Measurements from ENCODE around the gene LSM14A. TPM values are rescaled to one million over a fixed set of nuclear protein-coding genes. Genes with fewer than 3 reads are reported as not detected.

The LSM14A gene
- total and polyA plus RNA-seq, 4 donors: 12.6 to 133 (median 48.0) TPM

- Histone ChIP-seq H3K27me3 (ENCODE audit: control insufficient read depth in 4 of 4, insufficient read depth in 4 of 4, low read length in 3 of 4) (no peaks in the 10 kb centered on the region), H3K4me3 (ENCODE audit: low read depth in 1 of 3, low read length in 3 of 3) (no peak overlapping the region), H3K4me1 (ENCODE audit: control insufficient read depth in 4 of 4, insufficient read depth in 4 of 4, low read length in 3 of 4) (no peaks in the 10 kb centered on the region), H3K9me3 (ENCODE audit: control insufficient read depth in 4 of 4, low read length in 3 of 4) (no peaks in the 10 kb centered on the region), H3K9ac (ENCODE audit: low read depth in 1 of 2, low read length in 2 of 2) (no peak overlapping the region), H3K27ac (ENCODE audit: low read depth in 1 of 2, low read length in 2 of 2) (no peak overlapping the region), H3K36me3 (ENCODE audit: control insufficient read depth in 4 of 4, insufficient read depth in 3 of 4, low read depth in 1 of 4, low read length in 3 of 4) (no peaks in the 10 kb centered on the region)
- TF ChIP-seq RXRA (IDR thresholded peaks at IDR 0.05): no peak
- no peak for TF ChIP-seq MAX (IDR thresholded peaks at IDR 0.05)
- WGBS: 79% methylated on average over 4 of the region's 4 CpGs
- no peak for DNase-seq (ENCODE audit: low spot score)
Measured at GRCh38 chr19:34150558-34150957, 21.7 kb upstream of the LSM14A start.

- WGBS: 92% methylated on average over 5 of the region's 5 CpGs
- no peak overlapping the region for H3K4me3 ChIP-seq (ENCODE audit: low read depth in 1 of 3, low read length in 3 of 3)
- H3K9ac ChIP-seq (ENCODE audit: low read depth in 1 of 2, low read length in 2 of 2): no peak overlapping the region
- no peaks in the 10 kb centered on the region for H3K9me3 ChIP-seq (ENCODE audit: control insufficient read depth in 4 of 4, low read length in 3 of 4)
- no peaks in the 10 kb centered on the region for H3K27me3 ChIP-seq (ENCODE audit: control insufficient read depth in 4 of 4, insufficient read depth in 4 of 4, low read length in 3 of 4)
- H3K36me3 ChIP-seq (ENCODE audit: control insufficient read depth in 4 of 4, insufficient read depth in 3 of 4, low read depth in 1 of 4, low read length in 3 of 4): no peaks in the 10 kb centered on the region
- DNase-seq (ENCODE audit: low spot score): no peak
- no peak overlapping the region for H3K27ac ChIP-seq (ENCODE audit: low read depth in 1 of 2, low read length in 2 of 2)
- TF ChIP-seq FOXA2 (IDR thresholded peaks at IDR 0.05) (no peak), RXRA (IDR thresholded peaks at IDR 0.05) (no peak), JUND (IDR thresholded peaks at IDR 0.05) (no peak), YY1 (IDR thresholded peaks at IDR 0.05) (no peak), MAX (IDR thresholded peaks at IDR 0.05) (no peak), NR2F2 (IDR thresholded peaks at IDR 0.05) (no peak), ATF3 (IDR thresholded peaks at IDR 0.05) (no peak), REST (IDR thresholded peaks at IDR 0.05) (no peak), TAF1 (conservative IDR thresholded peaks at IDR 0.05) (no peak), HNF4G (IDR thresholded peaks at IDR 0.05) (no peak), CTCF (IDR thresholded peaks at IDR 0.05; ENCODE audit: low read depth, low read length, missing input control) (no peak), RAD21 (IDR thresholded peaks at IDR 0.05) (no peak), EGR1 (IDR thresholded peaks at IDR 0.05; ENCODE audit: low read depth in 2 of 2) (no peak), ZBTB33 (IDR thresholded peaks at IDR 0.05) (no peak), SP1 (IDR thresholded peaks at IDR 0.05) (no peak)
- no peaks in the 10 kb centered on the region for H3K4me1 ChIP-seq (ENCODE audit: control insufficient read depth in 4 of 4, insufficient read depth in 4 of 4, low read length in 3 of 4)
Measured at GRCh38 chr19:34151439-34151838, 20.9 kb upstream of the LSM14A start.
